Ishikawa (cell line): Measurements from ENCODE around the gene R3HDM2.

Experiments used
- CREB1 ChIP-seq: IDR thresholded peaks from 2 replicates; pipeline ENCODE4 v1.6.1; 2012; ENCODE audit warnings: low read depth
- EGR1 ChIP-seq: IDR thresholded peaks from 2 replicates; pipeline ENCODE4 v1.6.1; 2012
- EP300 ChIP-seq: IDR thresholded peaks from 2 replicates; pipeline ENCODE4 v1.6.1; 2012; ENCODE audit warnings: borderline replicate concordance
- FOXM1 ChIP-seq: IDR thresholded peaks from 2 replicates; pipeline ENCODE4 v1.6.1; 2012; ENCODE audit warnings: low read depth, borderline replicate concordance
- MAX ChIP-seq: IDR thresholded peaks from 2 replicates; pipeline ENCODE4 v1.6.1; 2012
- NFIC ChIP-seq: IDR thresholded peaks from 2 replicates; pipeline ENCODE4 v1.6.1; 2012
- REST ChIP-seq: IDR thresholded peaks from 2 replicates; pipeline ENCODE4 v1.6.1; 2012; ENCODE audit warnings: low read depth, mild to moderate bottlenecking
- TAF1 ChIP-seq: IDR thresholded peaks from 2 replicates; pipeline ENCODE4 v1.6.1; 2012; ENCODE audit warnings: low read depth, mild to moderate bottlenecking
- TCF12 ChIP-seq: IDR thresholded peaks from 2 replicates; pipeline ENCODE4 v1.6.1; 2012; ENCODE audit warnings: low read depth
- TEAD4 ChIP-seq: IDR thresholded peaks from 2 replicates; pipeline ENCODE4 v1.6.1; 2012
- USF1 ChIP-seq: IDR thresholded peaks from 2 replicates; pipeline ENCODE4 v1.6.1; 2012
- YY1 ChIP-seq: IDR thresholded peaks from 2 replicates; pipeline ENCODE4 v1.6.1; 2012; ENCODE audit warnings: low read depth
- ZBTB7A ChIP-seq: IDR thresholded peaks from 2 replicates; pipeline ENCODE4 v1.6.1; 2012; ENCODE audit warnings: low read depth

R3HDM2 gene

DNA sequence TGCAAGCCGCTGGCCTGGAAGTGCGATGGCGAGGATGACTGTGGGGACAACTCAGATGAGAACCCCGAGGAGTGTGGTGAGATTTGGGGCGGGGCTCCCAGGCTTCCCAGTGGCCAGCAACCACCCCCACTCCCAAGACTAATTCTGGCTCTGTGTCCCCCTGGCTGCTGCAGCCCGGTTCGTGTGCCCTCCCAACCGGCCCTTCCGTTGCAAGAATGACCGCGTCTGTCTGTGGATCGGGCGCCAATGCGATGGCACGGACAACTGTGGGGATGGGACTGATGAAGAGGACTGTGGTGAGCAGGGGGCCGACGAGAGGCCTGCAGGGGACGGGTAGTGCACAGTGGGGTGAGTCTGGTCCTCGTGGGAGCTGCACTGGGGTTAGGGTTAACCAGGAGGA, 226.4 kb downstream of the R3HDM2 start:
- no peak for TF ChIP-seq CREB1
- TF ChIP-seq FOXM1: no peak
- TF ChIP-seq USF1: no peak
- TF ChIP-seq NFIC: no peak
- no peak for TF ChIP-seq EGR1
- TF ChIP-seq TCF12: no peak
- TF ChIP-seq EP300: no peak

DNA sequence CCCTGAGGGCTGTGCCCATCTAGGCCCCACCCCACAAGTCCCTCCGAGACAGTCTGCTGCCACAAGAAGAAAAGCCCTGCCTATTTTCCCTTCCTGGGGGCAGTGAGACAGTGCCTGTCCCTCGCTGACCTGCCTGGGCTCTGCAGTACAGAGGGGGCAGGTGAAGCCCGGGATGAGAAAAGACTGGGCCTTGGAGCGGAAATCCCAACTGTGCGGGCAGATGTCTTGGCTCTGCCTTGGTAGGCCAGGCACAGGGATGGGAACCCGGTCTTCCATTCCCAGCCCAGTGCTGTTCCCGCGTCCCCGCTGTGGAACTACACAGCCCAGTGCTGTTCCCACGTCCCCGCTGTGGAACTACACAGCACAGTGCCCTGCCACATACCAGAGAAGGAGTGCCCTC, 227.1 kb downstream of the R3HDM2 start:
- no peak for TF ChIP-seq ZBTB7A
- TF ChIP-seq YY1: no peak
- no peak for TF ChIP-seq FOXM1
- TF ChIP-seq TCF12: no peak
- no peak for TF ChIP-seq NFIC
- no peak for TF ChIP-seq MAX
- TF ChIP-seq EP300: no peak
- no peak for TF ChIP-seq EGR1
- TF ChIP-seq TAF1: no peak
- TF ChIP-seq REST: no peak
- no peak for TF ChIP-seq TEAD4
